Nephron progenitor cell (in vitro differentiated cells): ENCODE measurements around the gene FANCI.
A peak's percentile ranks its signal among the peaks of the same experiment; 100 is the strongest.
"Not testable (repeated sequence)": the region's sequence is repeated elsewhere in the genome, so short reads cannot be mapped to it uniquely, and the experiment has no call there.

Experiments used
- DNase-seq: peaks from one replicate; pipeline ENCODE4 v3.0.0; 2021
- H3K27ac Mint-ChIP-seq: 2 replicates; pipeline ENCODE4 v1.8.0; 2021; ENCODE audit warnings: mild to moderate bottlenecking, moderate library complexity, mixed read lengths
- H3K27me3 Mint-ChIP-seq: 2 replicates; pipeline ENCODE4 v1.8.0; 2021; ENCODE audit warnings: mild to moderate bottlenecking, low read depth, mixed read lengths; ENCODE audit not compliant: poor library complexity
- H3K36me3 Mint-ChIP-seq: 2 replicates; pipeline ENCODE4 v1.8.0; 2021; ENCODE audit warnings: low read depth, mixed read lengths
- H3K4me1 Mint-ChIP-seq: 2 replicates; pipeline ENCODE4 v1.8.0; 2021; ENCODE audit warnings: mixed read lengths
- H3K4me3 Mint-ChIP-seq: 2 replicates; pipeline ENCODE4 v1.8.0; 2021; ENCODE audit warnings: mild to moderate bottlenecking, moderate library complexity, mixed read lengths
- H3K9me3 Mint-ChIP-seq: 2 replicates; pipeline ENCODE4 v1.8.0; 2021; ENCODE audit warnings: mild to moderate bottlenecking, moderate library complexity, mixed read lengths
- TF ChIP-seq, protein P1 (sequence below): fragments of 200-600 bp; sonication (generic); IDR thresholded peaks from 2 replicates; pipeline ENCODE4 v1.5.0; 2021; ENCODE audit warnings: antibody characterized with exemption

Gene FANCI

DNA sequence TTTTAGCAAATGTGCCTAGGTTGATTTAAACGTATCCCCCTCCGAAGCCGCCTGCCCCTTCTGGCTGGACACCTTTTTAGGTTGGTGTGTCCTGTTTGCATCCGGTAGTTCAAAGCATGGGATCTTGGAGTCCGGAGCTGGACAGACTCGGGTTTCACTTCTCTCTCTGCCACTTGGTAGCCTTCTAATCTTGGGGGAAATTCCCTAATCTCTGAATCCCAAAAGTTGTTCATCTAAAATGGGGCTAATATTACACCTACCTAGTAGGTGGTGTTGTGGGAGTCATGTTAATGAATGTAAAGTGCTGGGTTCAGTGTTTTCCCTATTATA is 760 bp downstream of the FANCI start:
- H3K27me3 Mint-ChIP-seq = peaks cover 8% of the 10 kb centered on the region
- H3K4me3 Mint-ChIP-seq = peak overlapping the region; percentile 99
- H3K27ac Mint-ChIP-seq = peak overlapping the region; percentile 81
- no peak for DNase-seq
- peaks cover 18% of the 10 kb centered on the region for H3K9me3 Mint-ChIP-seq
- TF ChIP-seq, protein P1, sequence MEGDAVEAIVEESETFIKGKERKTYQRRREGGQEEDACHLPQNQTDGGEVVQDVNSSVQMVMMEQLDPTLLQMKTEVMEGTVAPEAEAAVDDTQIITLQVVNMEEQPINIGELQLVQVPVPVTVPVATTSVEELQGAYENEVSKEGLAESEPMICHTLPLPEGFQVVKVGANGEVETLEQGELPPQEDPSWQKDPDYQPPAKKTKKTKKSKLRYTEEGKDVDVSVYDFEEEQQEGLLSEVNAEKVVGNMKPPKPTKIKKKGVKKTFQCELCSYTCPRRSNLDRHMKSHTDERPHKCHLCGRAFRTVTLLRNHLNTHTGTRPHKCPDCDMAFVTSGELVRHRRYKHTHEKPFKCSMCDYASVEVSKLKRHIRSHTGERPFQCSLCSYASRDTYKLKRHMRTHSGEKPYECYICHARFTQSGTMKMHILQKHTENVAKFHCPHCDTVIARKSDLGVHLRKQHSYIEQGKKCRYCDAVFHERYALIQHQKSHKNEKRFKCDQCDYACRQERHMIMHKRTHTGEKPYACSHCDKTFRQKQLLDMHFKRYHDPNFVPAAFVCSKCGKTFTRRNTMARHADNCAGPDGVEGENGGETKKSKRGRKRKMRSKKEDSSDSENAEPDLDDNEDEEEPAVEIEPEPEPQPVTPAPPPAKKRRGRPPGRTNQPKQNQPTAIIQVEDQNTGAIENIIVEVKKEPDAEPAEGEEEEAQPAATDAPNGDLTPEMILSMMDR = no peak
- peaks cover 39% of the 10 kb centered on the region for H3K36me3 Mint-ChIP-seq
- H3K4me1 Mint-ChIP-seq = peaks cover 32% of the 10 kb centered on the region

GRCh38 chr15:89247446-89247845 is 3.7 kb downstream of the FANCI start:
- H3K4me3 Mint-ChIP-seq = no peak overlapping the region
- peaks cover 32% of the 10 kb centered on the region for H3K4me1 Mint-ChIP-seq
- peaks cover 12% of the 10 kb centered on the region for H3K9me3 Mint-ChIP-seq
- peaks cover 8% of the 10 kb centered on the region for H3K27me3 Mint-ChIP-seq
- no peak for DNase-seq
- TF ChIP-seq, protein P1 = no peak
- peaks cover 63% of the 10 kb centered on the region for H3K36me3 Mint-ChIP-seq
- no peak overlapping the region for H3K27ac Mint-ChIP-seq

DNA sequence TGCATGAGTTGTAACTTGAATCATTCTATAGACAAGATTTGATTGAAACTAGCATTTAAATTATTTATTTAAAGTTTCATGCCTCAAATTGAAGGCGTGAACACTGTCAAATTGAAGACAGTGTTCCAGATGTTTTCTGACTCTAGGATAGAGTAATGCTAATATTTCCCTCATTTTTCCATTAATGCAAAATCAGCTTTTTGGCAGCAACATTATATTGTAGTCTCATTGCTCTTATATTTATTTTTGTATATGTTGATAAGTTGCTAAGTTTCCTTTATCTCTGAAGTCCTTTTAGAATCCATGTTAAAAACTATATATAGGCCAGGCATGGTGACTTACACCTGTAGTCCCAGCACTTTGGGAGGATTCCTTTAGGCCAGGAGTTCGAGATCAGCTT is 4.8 kb downstream of the FANCI start:
- H3K27ac Mint-ChIP-seq = no peak overlapping the region
- H3K36me3 Mint-ChIP-seq = peaks cover 70% of the 10 kb centered on the region
- H3K9me3 Mint-ChIP-seq = peaks cover 12% of the 10 kb centered on the region
- DNase-seq = no peak
- peaks cover 23% of the 10 kb centered on the region for H3K4me1 Mint-ChIP-seq
- peaks cover 4% of the 10 kb centered on the region for H3K27me3 Mint-ChIP-seq
- TF ChIP-seq, protein P1 = no peak
- no peak overlapping the region for H3K4me3 Mint-ChIP-seq

DNA sequence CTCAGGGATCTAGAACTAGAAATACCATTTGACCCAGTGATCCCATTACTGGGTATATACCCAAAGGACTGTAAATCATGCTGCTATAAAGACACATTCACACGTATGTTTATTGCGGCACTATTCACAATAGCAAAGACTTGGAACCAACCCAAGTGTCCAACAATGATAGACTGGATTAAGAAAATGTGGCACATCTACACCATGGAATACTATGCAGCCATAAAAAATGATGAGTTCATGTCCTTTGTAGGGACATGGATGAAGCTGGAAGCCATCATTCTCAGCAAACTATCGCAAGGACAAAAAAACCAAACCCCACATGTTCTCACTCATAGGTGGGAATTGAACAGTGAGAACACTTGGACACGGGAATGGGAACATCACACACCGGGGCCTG is 6.4 kb downstream of the FANCI start:
- H3K9me3 Mint-ChIP-seq = peaks cover 12% of the 10 kb centered on the region
- not testable (repeated sequence) for H3K27ac Mint-ChIP-seq, H3K27me3 Mint-ChIP-seq, H3K4me3 Mint-ChIP-seq, DNase-seq
- peaks cover 15% of the 10 kb centered on the region for H3K4me1 Mint-ChIP-seq
- peaks cover 77% of the 10 kb centered on the region for H3K36me3 Mint-ChIP-seq

GRCh38 chr15:89277281-89277680 is 33.5 kb downstream of the FANCI start:
- DNase-seq, H3K4me1 Mint-ChIP-seq, H3K4me3 Mint-ChIP-seq, H3K27ac Mint-ChIP-seq, H3K27me3 Mint-ChIP-seq, H3K9me3 Mint-ChIP-seq: not testable (repeated sequence)
- peaks cover 32% of the 10 kb centered on the region for H3K36me3 Mint-ChIP-seq

- peaks cover 37% of the 10 kb centered on the region for H3K36me3 Mint-ChIP-seq
- no peak for DNase-seq
- no peak overlapping the region for H3K4me3 Mint-ChIP-seq
- H3K4me1 Mint-ChIP-seq = no peaks in the 10 kb centered on the region
- H3K27ac Mint-ChIP-seq = no peak overlapping the region
- TF ChIP-seq, protein P1 = no peak
- no peaks in the 10 kb centered on the region for H3K9me3 Mint-ChIP-seq
- no peaks in the 10 kb centered on the region for H3K27me3 Mint-ChIP-seq
Observed at GRCh38 chr15:89278307-89278706, 34.5 kb downstream of the FANCI start.

GRCh38 chr15:89282631-89283030 is 38.9 kb downstream of the FANCI start:
- H3K36me3 Mint-ChIP-seq = peaks cover 69% of the 10 kb centered on the region
- DNase-seq = no peak
- H3K9me3 Mint-ChIP-seq = peaks cover 26% of the 10 kb centered on the region
- H3K27ac Mint-ChIP-seq = no peak overlapping the region
- TF ChIP-seq, protein P1 = no peak
- no peak overlapping the region for H3K4me3 Mint-ChIP-seq
- H3K4me1 Mint-ChIP-seq = no peaks in the 10 kb centered on the region
- H3K27me3 Mint-ChIP-seq = no peaks in the 10 kb centered on the region
